ENCODE results near the gene CHID1.

- TF ChIP-seq POLR2A (IDR thresholded peaks at IDR 0.05; ENCODE audit: extremely low read depth, insufficient read length) (no peak), CTCF (IDR thresholded peaks at IDR 0.05; ENCODE audit: low read depth, low read length) (no peak)
These were observed 68.6 kb downstream of the CHID1 start for GRCh38 chr11:841981-842369.

All from NB4 (cell line).